CD4-positive, alpha-beta T cell treated with Interleukin-17A for 1 hour (primary cell): Measurements from ENCODE around the gene PTPRG.

Source experiments
- DNase-seq: peaks from one replicate; pipeline ENCODE4 v3.0.0-alpha.2; 2020

The PTPRG gene

DNA sequence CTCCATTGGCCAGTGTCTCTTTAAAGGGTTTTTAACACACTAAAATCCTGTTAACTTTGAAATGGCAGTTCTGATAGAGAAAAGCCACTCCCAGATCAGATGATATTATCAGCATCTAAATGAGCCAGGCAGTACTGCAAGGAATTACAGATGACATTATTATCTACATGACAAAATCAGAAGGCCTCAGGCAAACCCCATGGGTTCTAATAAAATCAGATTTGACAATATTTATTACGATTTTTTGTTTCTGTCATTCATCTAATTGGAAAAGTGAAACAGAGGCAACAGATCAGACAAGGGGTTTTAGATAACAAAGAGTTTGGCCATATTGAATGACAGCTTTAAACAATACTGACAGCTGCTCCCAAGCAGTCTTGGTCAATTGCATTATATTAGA, 699.3 kb downstream of the PTPRG start:
- DNase-seq: no peak

- no peak for DNase-seq
These were observed 699.8 kb downstream of the PTPRG start for GRCh38 chr3:62261121-62261520.

DNA sequence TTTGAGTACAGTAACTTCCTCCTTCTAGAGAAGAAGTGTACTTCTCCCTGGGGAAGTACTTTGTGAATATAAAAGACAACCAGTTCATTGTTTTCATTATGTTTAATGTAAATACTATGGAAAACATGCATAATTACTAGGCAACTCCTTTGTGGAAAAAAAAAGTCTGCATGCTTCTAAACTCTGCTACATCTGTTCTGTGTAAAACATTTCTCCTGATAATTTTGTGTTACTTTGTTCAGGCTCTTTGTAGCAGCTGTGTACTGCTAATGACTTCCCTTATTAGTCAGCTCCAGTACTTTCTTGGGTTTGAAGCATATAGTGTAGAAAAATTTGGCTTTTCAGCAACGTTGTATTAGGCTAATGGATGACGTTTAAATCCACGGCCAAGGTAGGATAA, 700.4 kb downstream of the PTPRG start:
- no peak for DNase-seq

- DNase-seq: no peak
These were observed 704.2 kb downstream of the PTPRG start for GRCh38 chr3:62265528-62265927.

- no peak for DNase-seq
These were observed 705.4 kb downstream of the PTPRG start for GRCh38 chr3:62266668-62267283.

DNA sequence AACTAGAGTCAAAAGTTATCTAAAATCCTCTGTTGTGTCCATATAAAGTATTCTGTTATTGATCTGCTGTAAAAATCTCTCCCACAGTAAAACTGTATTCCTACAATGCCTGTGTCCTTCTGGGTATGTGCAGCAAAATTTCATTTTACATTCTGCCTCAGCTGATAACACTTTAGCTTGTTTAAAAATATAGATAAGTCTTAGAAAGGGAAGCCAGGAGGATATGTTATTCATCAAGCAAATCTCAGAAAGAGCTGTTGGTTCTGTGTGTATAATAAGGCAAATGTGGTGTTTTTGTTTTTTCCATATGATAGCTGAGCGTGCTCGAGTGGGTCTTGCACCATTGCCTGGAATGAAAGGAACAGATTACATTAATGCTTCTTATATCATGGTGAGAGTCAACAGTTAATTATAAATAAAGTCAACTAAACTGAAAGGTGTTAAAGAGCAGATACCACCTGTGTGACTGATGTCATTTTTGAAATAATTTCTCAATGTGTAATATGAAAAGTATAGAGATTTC, 715.3 kb downstream of the PTPRG start:
- DNase-seq: no peak

- no peak for DNase-seq
These were observed 716.1 kb downstream of the PTPRG start for GRCh38 chr3:62277450-62277849.

GRCh38 chr3:62277986-62278385, 716.6 kb downstream of the PTPRG start:
- no peak for DNase-seq

GRCh38 chr3:62281726-62282125, 720.4 kb downstream of the PTPRG start:
- no peak for DNase-seq

DNA sequence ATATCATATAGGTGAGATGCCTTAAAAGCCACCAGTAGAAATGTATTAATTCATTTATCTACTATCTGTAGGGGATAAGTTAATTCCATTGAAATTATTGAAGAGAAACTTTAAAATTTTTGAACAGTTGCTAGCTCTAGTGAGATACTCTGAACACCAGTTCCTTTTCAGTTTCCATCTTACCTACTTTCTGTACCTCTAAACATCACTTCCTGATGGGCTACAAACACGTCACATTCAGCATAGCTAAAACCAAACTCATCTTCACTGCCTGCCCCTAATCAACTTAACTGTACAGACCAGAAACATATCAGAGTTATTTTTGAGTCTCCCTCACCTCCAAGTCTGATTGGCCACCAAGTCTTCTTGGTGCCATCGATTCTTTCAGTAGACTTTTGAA, 723.1 kb downstream of the PTPRG start:
- DNase-seq: no peak

- DNase-seq: no peak
These were observed 726.1 kb downstream of the PTPRG start for GRCh38 chr3:62287392-62287927.

- no peak for DNase-seq
These were observed 728.6 kb downstream of the PTPRG start for GRCh38 chr3:62289922-62290321.

GRCh38 chr3:62293051-62293780, 731.8 kb downstream of the PTPRG start:
- DNase-seq: no peak

DNA sequence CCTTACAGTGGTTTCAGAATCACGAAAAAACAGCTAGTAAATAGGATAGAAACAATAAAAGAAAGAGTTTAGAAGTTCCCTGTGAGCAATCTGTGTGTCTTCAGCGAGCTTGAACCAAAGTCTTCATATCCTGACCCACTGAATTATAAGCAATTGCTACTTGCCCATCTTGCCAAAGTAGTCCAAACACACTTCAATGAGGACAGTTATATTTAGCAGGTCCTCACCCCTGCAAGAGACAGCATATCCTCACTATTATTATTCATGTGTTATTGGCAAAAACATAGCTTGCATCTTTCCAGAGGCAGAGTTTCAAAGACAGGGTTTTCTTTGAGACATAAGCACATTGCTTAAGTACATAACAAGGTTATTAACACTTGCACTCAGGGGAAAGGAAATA, 734.2 kb downstream of the PTPRG start:
- no peak for DNase-seq

GRCh38 chr3:62300617-62301016, 739.2 kb downstream of the PTPRG start:
- DNase-seq: no peak

GRCh38 chr3:62312201-62312600, 750.8 kb downstream of the PTPRG start:
- no peak for DNase-seq

DNA sequence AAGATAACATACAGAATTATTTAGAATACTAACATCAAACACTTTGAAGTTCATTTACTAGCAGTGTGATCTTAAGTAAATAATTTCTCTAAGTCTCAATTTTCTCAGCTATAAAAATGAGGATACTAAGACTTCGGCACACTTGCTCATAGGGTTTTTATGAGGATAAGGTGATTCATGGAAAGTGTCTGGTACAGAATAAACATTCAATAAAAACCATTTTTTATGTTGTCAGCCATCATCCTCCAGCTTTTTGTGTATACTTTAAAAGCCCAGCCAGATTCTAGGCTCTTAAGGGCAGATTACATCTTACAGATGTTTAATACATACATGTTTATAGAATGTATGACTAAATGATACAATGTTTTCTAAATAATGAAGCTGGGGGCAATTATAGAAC, 755.2 kb downstream of the PTPRG start:
- DNase-seq: no peak

DNA sequence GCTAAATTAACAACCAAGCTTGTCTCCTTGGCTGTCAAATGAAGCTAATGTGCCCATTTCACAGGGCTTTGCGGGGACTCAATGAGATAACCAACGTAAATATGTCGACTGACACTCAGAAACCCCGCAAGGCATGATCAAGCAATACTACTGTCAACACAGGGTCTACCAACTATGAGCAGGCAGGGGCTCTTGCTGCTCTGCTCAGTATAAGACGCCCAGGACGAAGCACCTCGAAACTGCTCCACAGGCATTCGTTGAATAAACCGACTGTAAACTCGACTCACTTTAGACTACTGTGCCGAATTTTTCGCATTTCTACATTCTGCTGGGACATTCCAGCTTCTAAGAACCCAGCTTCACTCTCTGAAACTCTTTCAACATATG, 757.0 kb downstream of the PTPRG start:
- DNase-seq: no peak

DNA sequence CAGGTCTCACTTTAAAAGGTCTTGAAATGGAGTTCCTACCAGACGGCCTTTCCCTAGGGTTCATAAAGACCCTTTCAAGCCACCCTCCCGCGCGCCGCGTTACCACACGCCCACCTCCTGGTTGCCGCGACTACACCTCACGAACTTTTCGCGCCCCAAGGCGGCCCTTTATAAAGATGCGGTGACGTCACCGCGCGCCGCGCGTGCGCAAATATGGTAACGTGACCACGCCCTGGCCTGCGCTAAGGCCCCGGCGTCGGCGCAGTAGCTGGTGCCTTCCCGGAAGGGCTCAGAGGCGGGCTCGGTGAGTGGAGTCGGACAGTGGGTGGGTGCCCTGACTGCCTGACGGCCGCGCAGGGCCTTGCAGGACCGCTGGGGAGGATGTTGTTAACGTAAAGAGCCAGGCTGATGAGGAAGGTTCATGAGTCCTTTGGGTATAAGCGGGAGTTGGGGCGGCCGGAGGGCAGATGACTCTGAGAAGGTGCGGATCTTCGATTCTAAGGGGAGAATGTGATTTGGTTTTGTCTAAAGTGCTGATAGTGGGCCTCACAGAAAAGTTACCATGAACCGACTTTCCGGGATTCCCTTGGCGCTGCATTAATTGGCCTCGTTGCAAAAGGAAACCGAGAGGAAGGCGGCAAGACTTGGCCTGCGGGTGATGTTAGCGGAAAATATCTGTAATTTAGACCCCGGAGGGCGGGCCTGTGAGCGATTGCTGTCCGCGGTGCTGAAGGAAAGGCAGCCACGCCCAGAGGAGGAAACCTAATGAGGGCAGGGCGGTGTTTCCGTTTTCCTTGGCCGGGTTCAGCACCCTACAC, 757.6 kb downstream of the PTPRG start:
- DNase-seq: peak; percentile 77

- no peak for DNase-seq
These were observed 758.3 kb downstream of the PTPRG start for GRCh38 chr3:62319570-62320243.

DNA sequence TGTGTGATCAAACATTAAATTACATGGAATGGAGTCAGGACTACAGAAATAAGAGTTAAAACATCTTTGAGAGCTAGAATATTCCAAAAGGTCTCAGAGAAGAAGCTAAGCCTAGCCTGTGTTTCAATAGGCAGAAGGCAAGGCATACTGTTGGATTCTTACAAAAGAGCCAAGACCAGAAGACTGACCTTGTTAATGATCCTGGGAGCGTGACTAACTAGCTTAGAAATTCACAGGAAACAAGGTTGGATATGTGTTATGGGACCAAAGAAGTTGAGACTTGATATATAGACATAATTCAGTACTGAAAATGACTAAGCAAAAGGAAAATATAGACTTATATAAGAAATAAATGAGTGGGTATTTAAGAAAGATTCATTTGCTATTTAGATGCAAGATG, 761.9 kb downstream of the PTPRG start:
- no peak for DNase-seq

- no peak for DNase-seq
These were observed 764.5 kb downstream of the PTPRG start for GRCh38 chr3:62325896-62326295.

- no peak for DNase-seq
These were observed 768.6 kb downstream of the PTPRG start for GRCh38 chr3:62329971-62330370.
